ENCODE results near the gene TRIM54. TPM values are rescaled to one million over a fixed set of nuclear protein-coding genes. Genes with fewer than 3 reads are reported as not detected.

The TRIM54 gene
- total RNA-seq, 1 experiment from 2014 or later: 2.0 TPM

- Histone ChIP-seq H3K4me2 (ENCODE audit: low read length) (no peak overlapping the region), H3K27me3 (ENCODE audit: insufficient read depth, low read length) (no peaks in the 10 kb centered on the region), H3K27ac (ENCODE audit: low read depth, low read length) (no peak overlapping the region), H3K79me2 (ENCODE audit: insufficient read depth, low read length) (peaks cover 95% of the 10 kb centered on the region), H3K4me1 (ENCODE audit: control insufficient read depth in 1 of 2, insufficient read depth in 2 of 2, low read length in 2 of 2) (peaks cover 8 to 13% of the 10 kb centered on the region in 2 experiments), H3K4me3 (replicated peaks in 1 of 2; ENCODE audit: low read depth in 1 of 2, low read length in 2 of 2) (no peak overlapping the region), H2AFZ (ENCODE audit: low read depth, low read length, poor library complexity, severe bottlenecking) (no peak overlapping the region), H3K9me3 (ENCODE audit: control insufficient read depth in 1 of 2, insufficient read depth in 1 of 2, low read depth in 1 of 2, low read length in 2 of 2) (no peaks in the 10 kb centered on the region), H3K9ac (ENCODE audit: low read length) (no peak overlapping the region), H3K9me2 (ENCODE audit: insufficient read depth) (no peaks in the 10 kb centered on the region), H4K20me1 (ENCODE audit: insufficient read depth) (no peaks in the 10 kb centered on the region), H3K36me3 (ENCODE audit: control insufficient read depth in 1 of 2, insufficient read depth in 2 of 2, low read length in 2 of 2) (no peaks in the 10 kb centered on the region)
- ATAC-seq (no peak), DNase-seq (ENCODE audit: low read depth, low spot score) (no peak)
- ChIA-PET CTCF (no interaction called here), POLR2A (no interaction called here), RAD21 (ENCODE audit: low non-redundant PET in 1 of 2, low total read pairs in 2 of 2, uncharacterized antibody in 2 of 2, unreplicated experiment in 2 of 2) (no interaction called here)
- intact Hi-C loops (cut with micrococcal nuclease): no loop called here
- BruUV-seq (replicated peaks): no TSS peak
- TF ChIP-seq SRF (IDR thresholded peaks at IDR 0.05; ENCODE audit: low read depth) (no peak), ZBTB33 (IDR thresholded peaks at IDR 0.05; ENCODE audit: extremely low read depth, insufficient replicate concordance, low read length) (no peak), RAD21 (IDR thresholded peaks at IDR 0.05; ENCODE audit: low read depth) (no peak), ELF1 (IDR thresholded peaks at IDR 0.05; ENCODE audit: borderline replicate concordance, low read depth) (no peak), MAX (IDR thresholded peaks at IDR 0.05) (no peak)
Measured at GRCh38 chr2:27350106-27350693, 68.0 kb downstream of the TRIM54 start.

All from HCT116 (cell line).